SK-N-SH (cell line): ENCODE data around the gene RPP21. TPM values are rescaled to one million over a fixed set of nuclear protein-coding genes. Genes with fewer than 3 reads are reported as not detected.
"Not testable (repeated sequence)": the region's sequence is repeated elsewhere in the genome, so short reads cannot be mapped to it uniquely, and the experiment has no call there.

Experiments
- CTCF ChIA-PET: fragments of 300-600, 350-600 bp; formaldehyde crosslinking; extraction: SDS; loops from one replicate; lab custom pipeline; 2021; lab: Yijun Ruan, JAX
- POLR2A ChIA-PET: fragments of 350-600 bp; sonication (Branson Sonifier 250); formaldehyde crosslinking; extraction: SDS; loops from one replicate; lab custom pipeline; 2020; ENCODE audit warnings: antibody characterized with exemption, inconsistent platforms; lab: Yijun Ruan, JAX
- DNase-seq: peaks from one replicate; pipeline ENCODE4 v3.0.0; 2012
- H2AFZ ChIP-seq: fragments of 200-600 bp; sonication (generic); 2 replicates; pipeline ENCODE4 v1.8.1; 2016; ENCODE audit warnings: antibody characterized with exemption, mild to moderate bottlenecking, low read depth
- H3F3A ChIP-seq: fragments of 200-600 bp; sonication (generic); replicated peaks from 2 replicates; pipeline ENCODE3; 2016; ENCODE audit warnings: antibody characterized with exemption, mild to moderate bottlenecking; ENCODE audit not compliant: insufficient read depth
- H3K27ac ChIP-seq, 2 experiments: fragments of 200-500 bp in 1 of 2; fragments of 200-600 bp in 1 of 2; sonication (Bioruptor generic) in 1 of 2; sonication (generic), shearing (Covaris generic) in 1 of 2; 2 replicates each; pipeline versions ENCODE4 v1.5.1 to v1.6.1; 2014 to 2016; ENCODE audit warnings: low read depth in 2 of 2, inconsistent platforms in 1 of 2, low read length in 1 of 2, mild to moderate bottlenecking in 1 of 2, mixed read lengths in 1 of 2
- H3K27me3 ChIP-seq: fragments of 200-600 bp; sonication (generic), shearing (Covaris generic); 2 replicates; pipeline ENCODE4 v1.6.1; 2016; ENCODE audit warnings: mixed run types; ENCODE audit not compliant: insufficient read depth
- H3K36me3 ChIP-seq, 2 experiments: fragments of 200-500 bp in 1 of 2; fragments of 200-600 bp in 1 of 2; sonication (Bioruptor generic) in 1 of 2; sonication (generic) in 1 of 2; replicated peaks in 1 of 2; 2 replicates each; pipeline versions ENCODE3 to v1.5.1; 2014 to 2016; ENCODE audit warnings: low read length in 1 of 2, mild to moderate bottlenecking in 1 of 2; ENCODE audit not compliant: insufficient read depth in 2 of 2, control insufficient read depth in 1 of 2
- H3K4me1 ChIP-seq, 2 experiments: fragments of 200-500 bp in 1 of 2; fragments of 200-600 bp in 1 of 2; sonication (Bioruptor generic) in 1 of 2; sonication (generic), shearing (Covaris generic) in 1 of 2; 2 replicates each; pipeline versions ENCODE4 v1.5.1 to v1.6.1; 2014 to 2016; ENCODE audit warnings: low read depth in 1 of 2, low read length in 1 of 2, mixed run types in 1 of 2; ENCODE audit not compliant: insufficient read depth in 2 of 2, control insufficient read depth in 1 of 2
- H3K4me2 ChIP-seq: fragments of 200-600 bp; sonication (generic), shearing (Covaris generic); 2 replicates; pipeline ENCODE4 v1.6.1; 2017; ENCODE audit warnings: mixed run types
- H3K4me3 ChIP-seq, 2 experiments: fragments of 200-500 bp in 1 of 2; fragments of 200-600 bp in 1 of 2; sonication (Bioruptor generic) in 1 of 2; sonication (generic), shearing (Covaris generic) in 1 of 2; 2 replicates each; pipeline versions ENCODE4 v1.5.1 to v1.8.1; 2014 to 2016; ENCODE audit warnings: low read depth in 2 of 2, inconsistent platforms in 1 of 2, low read length in 1 of 2, mild to moderate bottlenecking in 1 of 2, mixed read lengths in 1 of 2, moderate library complexity in 1 of 2
- H3K79me2 ChIP-seq: fragments of 200-600 bp; sonication (generic); 2 replicates; pipeline ENCODE4 v1.8.1; 2017; ENCODE audit warnings: mild to moderate bottlenecking; ENCODE audit not compliant: insufficient read depth
- H3K9ac ChIP-seq: fragments of 200-600 bp; sonication (generic); 2 replicates; pipeline ENCODE4 v1.6.1; 2017; ENCODE audit warnings: mixed run types
- H3K9me2 ChIP-seq: fragments of 200-600 bp; sonication (generic); 2 replicates; pipeline ENCODE4 v1.6.1; 2017; ENCODE audit warnings: mixed run types
- H3K9me3 ChIP-seq: fragments of 200-600 bp; sonication (generic); 2 replicates; pipeline ENCODE4 v1.6.1; 2017; ENCODE audit warnings: mixed run types, mild to moderate bottlenecking, moderate library complexity
- H4K20me1 ChIP-seq: fragments of 200-600 bp; sonication (generic); 2 replicates; pipeline ENCODE4 v1.6.1; 2017; ENCODE audit warnings: mild to moderate bottlenecking, mixed run types; ENCODE audit not compliant: insufficient read depth
- ELF1 ChIP-seq: IDR thresholded peaks from 2 replicates; pipeline ENCODE4 v1.4.0; 2012
- FOSL2 ChIP-seq: IDR thresholded peaks from 2 replicates; pipeline ENCODE4 v1.4.0; 2012; ENCODE audit warnings: low read depth, mild to moderate bottlenecking, moderate library complexity, borderline replicate concordance
- FOXM1 ChIP-seq: IDR thresholded peaks from 2 replicates; pipeline ENCODE4 v1.4.0; 2012; ENCODE audit warnings: low read depth, mild to moderate bottlenecking
- IRF3 ChIP-seq: fragments of 150-350 bp; IDR thresholded peaks from 2 replicates; pipeline ENCODE4 v1.6.1; 2016; ENCODE audit warnings: mild to moderate bottlenecking, low read depth, low read length
- MAX ChIP-seq: IDR thresholded peaks from 2 replicates; pipeline ENCODE4 v1.4.0; 2012; ENCODE audit warnings: low read depth
- MEF2A ChIP-seq: IDR thresholded peaks from 2 replicates; pipeline ENCODE4 v1.4.0; 2012; ENCODE audit warnings: low read depth, borderline replicate concordance
- MXI1 ChIP-seq: IDR thresholded peaks from 2 replicates; pipeline ENCODE4 v1.6.1; 2012; ENCODE audit warnings: mild to moderate bottlenecking, low read depth, low read length, improper control_type of control experiment
- NFIC ChIP-seq: IDR thresholded peaks from 2 replicates; pipeline ENCODE4 v1.4.0; 2012; ENCODE audit warnings: borderline replicate concordance
- POLR2AphosphoS5 ChIP-seq: IDR thresholded peaks from 2 replicates; pipeline ENCODE4 v1.6.1; 2012; ENCODE audit warnings: low read depth, low read length
- RAD21 ChIP-seq: IDR thresholded peaks from 2 replicates; pipeline ENCODE4 v1.6.1; 2012; ENCODE audit warnings: mild to moderate bottlenecking, low read length
- TCF12 ChIP-seq: IDR thresholded peaks from 2 replicates; pipeline ENCODE4 v1.4.0; 2012
- YY1 ChIP-seq: IDR thresholded peaks from 2 replicates; pipeline ENCODE4 v1.4.0; 2012; ENCODE audit warnings: low read depth, mild to moderate bottlenecking
- ZBTB33 ChIP-seq: IDR thresholded peaks from 2 replicates; pipeline ENCODE4 v1.4.0; 2012; ENCODE audit warnings: low read depth, borderline replicate concordance
- WGBS: methylation state at CpG from one replicate; pipeline ENCODE4 v1.1.6; 2017; ENCODE audit warnings: low lambda C conversion rate; 5-methylcytosine and 5-hydroxymethylcytosine counted together
- polyA plus RNA-seq, 3 experiments: library from polyadenylated mRNA; depleted of rRNA; stranded (reverse); fragments of >200 nt; gene quantifications; 2 replicates each; pipeline ENCODE4 v1.2.3, GENCODE V29; 2012
- TF ChIP-seq, protein P1 (sequence below): fragments of 200-600 bp; sonication (generic); IDR thresholded peaks from 2 replicates; pipeline ENCODE4 v1.6.1; 2017; ENCODE audit warnings: antibody characterized with exemption, mild to moderate bottlenecking, moderate library complexity

RPP21 gene
- polyA plus RNA-seq, 1 of the 3 experiments (the other 2 are of a cell fraction): 108 TPM

DNA sequence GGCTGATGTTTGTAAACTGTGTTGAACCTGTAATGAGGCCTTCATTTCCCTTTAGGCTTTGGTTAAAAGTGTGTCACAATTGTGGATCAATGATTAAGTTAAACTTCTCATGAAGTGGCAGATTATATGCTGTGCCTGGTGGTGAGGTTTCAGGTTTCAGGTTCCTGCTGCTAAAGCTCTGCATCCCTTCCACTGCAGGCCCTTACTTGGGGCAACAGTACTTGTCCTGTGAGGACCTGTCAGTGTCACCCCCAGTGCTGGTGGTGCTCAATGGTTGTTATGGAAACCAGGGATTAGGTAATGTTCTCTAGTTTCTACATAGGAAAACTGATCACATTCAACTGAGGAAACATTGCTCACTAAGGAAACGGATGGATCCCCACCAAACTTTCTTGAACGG is 18.5 kb downstream of the RPP21 start:
- no peaks in the 10 kb centered on the region for H3K9me2 ChIP-seq
- no peak overlapping the region for H3K4me2 ChIP-seq
- no peak for TF ChIP-seq YY1
- no peak for TF ChIP-seq FOSL2
- no peak for TF ChIP-seq NFIC
- ChIA-PET POLR2A (no interaction called here), CTCF (interaction anchor here (0.8 to 1.8 kb wide), 3 partner anchors 16 to 145 kb away, joined by 3 to 7 read pairs (median 3); no protein-coding TSS in a partner anchor)
- peaks cover 78% of the 10 kb centered on the region for H3K27me3 ChIP-seq
- no peak overlapping the region for H2AFZ ChIP-seq
- H4K20me1 ChIP-seq: no peaks in the 10 kb centered on the region
- H3K79me2 ChIP-seq: no peaks in the 10 kb centered on the region
- H3K9ac ChIP-seq: no peak overlapping the region
- no peak overlapping the region for H3K4me3 ChIP-seq
- H3K9me3 ChIP-seq: no peaks in the 10 kb centered on the region
- 9% methylated on average over 2 of the region's 2 CpGs for whole genome bisulfite sequencing
- H3K36me3 ChIP-seq: no peaks in the 10 kb centered on the region
- no peaks in the 10 kb centered on the region for H3K4me1 ChIP-seq
- no peaks in the 10 kb centered on the region for H3F3A ChIP-seq
- no peak for DNase-seq
- H3K27ac ChIP-seq: no peak overlapping the region

DNA sequence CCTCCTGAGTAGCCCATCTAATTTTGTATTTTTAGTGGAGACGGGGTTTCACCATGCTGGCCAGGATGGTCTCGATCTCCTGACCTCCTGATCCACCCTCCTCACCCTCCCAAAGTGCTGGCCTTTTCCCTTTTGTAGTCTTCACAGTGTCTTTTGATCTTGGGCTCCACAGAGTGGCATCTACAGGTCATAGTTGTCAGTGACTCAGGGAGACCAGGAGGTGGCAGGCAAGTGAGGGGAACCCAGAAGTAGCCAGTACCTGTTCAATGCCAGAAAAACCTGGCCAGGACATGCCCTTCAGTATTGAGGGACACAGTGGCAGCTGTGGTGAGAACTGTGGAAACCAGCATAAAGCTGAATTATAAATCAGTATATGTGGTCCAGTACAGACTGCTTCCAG is 19.6 kb downstream of the RPP21 start:
- Histone ChIP-seq H3K4me1 (no peaks in the 10 kb centered on the region), H3K4me2 (no peak overlapping the region), H3K9me2 (no peaks in the 10 kb centered on the region), H3K27me3 (peaks cover 69% of the 10 kb centered on the region), H3F3A (no peaks in the 10 kb centered on the region), H3K36me3 (no peaks in the 10 kb centered on the region), H3K4me3 (no peak overlapping the region), H3K27ac (no peak overlapping the region), H2AFZ (no peak overlapping the region), H4K20me1 (no peaks in the 10 kb centered on the region), H3K79me2 (no peaks in the 10 kb centered on the region), H3K9me3 (no peaks in the 10 kb centered on the region), H3K9ac (no peak overlapping the region)
- WGBS: 0% methylated on average over 2 of the region's 2 CpGs
- ChIA-PET POLR2A (no interaction called here), CTCF (no interaction called here)
- no peak for TF ChIP-seq ZBTB33
- no peak for TF ChIP-seq IRF3
- TF ChIP-seq RAD21: no peak
- no peak for TF ChIP-seq MAX
- no peak for TF ChIP-seq POLR2AphosphoS5
- no peak for TF ChIP-seq FOXM1
- no peak for TF ChIP-seq ELF1
- TF ChIP-seq MEF2A: no peak
- no peak for TF ChIP-seq MXI1
- no peak for TF ChIP-seq TCF12
- TF ChIP-seq, protein P1, sequence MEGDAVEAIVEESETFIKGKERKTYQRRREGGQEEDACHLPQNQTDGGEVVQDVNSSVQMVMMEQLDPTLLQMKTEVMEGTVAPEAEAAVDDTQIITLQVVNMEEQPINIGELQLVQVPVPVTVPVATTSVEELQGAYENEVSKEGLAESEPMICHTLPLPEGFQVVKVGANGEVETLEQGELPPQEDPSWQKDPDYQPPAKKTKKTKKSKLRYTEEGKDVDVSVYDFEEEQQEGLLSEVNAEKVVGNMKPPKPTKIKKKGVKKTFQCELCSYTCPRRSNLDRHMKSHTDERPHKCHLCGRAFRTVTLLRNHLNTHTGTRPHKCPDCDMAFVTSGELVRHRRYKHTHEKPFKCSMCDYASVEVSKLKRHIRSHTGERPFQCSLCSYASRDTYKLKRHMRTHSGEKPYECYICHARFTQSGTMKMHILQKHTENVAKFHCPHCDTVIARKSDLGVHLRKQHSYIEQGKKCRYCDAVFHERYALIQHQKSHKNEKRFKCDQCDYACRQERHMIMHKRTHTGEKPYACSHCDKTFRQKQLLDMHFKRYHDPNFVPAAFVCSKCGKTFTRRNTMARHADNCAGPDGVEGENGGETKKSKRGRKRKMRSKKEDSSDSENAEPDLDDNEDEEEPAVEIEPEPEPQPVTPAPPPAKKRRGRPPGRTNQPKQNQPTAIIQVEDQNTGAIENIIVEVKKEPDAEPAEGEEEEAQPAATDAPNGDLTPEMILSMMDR: no peak
- DNase-seq: no peak

DNA sequence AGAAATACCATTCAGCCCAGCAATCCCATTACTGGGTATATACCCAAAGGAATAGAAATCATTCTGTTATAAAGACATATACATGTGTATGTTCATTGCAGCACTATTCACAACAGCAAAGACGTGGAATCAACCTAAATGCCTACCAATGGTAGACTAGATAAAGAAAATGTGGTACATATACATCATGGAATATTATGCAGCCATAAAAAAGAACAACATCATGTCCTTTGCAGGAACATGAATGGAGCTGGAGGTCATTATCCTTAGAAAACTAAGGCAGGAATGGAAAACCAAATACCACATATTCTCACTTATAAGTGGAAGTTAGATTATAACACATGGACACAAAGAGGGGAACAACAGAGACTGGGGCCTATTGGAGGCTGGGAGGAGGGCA is 24.3 kb downstream of the RPP21 start:
- H3K9me2 ChIP-seq, H3K9ac ChIP-seq, H3K4me2 ChIP-seq, H3K36me3 ChIP-seq, H3K4me1 ChIP-seq, H3K79me2 ChIP-seq, H4K20me1 ChIP-seq, POLR2A ChIA-PET, H3K27ac ChIP-seq, H3F3A ChIP-seq, DNase-seq, H3K9me3 ChIP-seq, H2AFZ ChIP-seq, H3K4me3 ChIP-seq: not testable (repeated sequence)
- H3K27me3 ChIP-seq: peaks cover 56% of the 10 kb centered on the region
- CTCF ChIA-PET: interaction anchor here (2.3 kb wide), 1 partner anchor 11 kb away, joined by 7 read pairs; no protein-coding TSS in a partner anchor
- WGBS: 0% methylated on average over 1 of the region's 1 CpG
